Measurements from ENCODE around the gene OPTC.
"Not testable (repeated sequence)": the region's sequence is repeated elsewhere in the genome, so short reads cannot be mapped to it uniquely, and the experiment has no call there.

DNA sequence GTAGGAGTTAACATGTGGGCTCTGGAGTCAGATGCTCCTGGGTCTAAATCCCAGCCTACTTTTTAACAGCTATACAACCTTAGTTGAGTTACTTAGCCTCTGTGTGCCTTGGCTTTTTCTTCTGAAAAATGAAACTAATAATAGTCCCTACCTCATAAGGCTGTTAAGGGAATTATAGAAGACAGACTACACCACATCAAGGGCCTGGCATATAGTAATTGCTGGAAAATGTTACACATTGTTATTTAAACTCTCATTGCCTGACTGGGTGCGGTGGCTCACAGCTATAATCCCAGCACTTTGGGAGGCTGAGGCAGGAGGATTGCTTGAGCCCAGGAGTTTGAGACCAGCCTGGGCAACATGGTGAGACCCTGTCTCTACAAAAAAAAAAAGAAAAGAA lies 46.4 kb upstream of the OPTC start:
- TF ChIP-seq, protein P1, sequence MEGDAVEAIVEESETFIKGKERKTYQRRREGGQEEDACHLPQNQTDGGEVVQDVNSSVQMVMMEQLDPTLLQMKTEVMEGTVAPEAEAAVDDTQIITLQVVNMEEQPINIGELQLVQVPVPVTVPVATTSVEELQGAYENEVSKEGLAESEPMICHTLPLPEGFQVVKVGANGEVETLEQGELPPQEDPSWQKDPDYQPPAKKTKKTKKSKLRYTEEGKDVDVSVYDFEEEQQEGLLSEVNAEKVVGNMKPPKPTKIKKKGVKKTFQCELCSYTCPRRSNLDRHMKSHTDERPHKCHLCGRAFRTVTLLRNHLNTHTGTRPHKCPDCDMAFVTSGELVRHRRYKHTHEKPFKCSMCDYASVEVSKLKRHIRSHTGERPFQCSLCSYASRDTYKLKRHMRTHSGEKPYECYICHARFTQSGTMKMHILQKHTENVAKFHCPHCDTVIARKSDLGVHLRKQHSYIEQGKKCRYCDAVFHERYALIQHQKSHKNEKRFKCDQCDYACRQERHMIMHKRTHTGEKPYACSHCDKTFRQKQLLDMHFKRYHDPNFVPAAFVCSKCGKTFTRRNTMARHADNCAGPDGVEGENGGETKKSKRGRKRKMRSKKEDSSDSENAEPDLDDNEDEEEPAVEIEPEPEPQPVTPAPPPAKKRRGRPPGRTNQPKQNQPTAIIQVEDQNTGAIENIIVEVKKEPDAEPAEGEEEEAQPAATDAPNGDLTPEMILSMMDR (IDR thresholded peaks at IDR 0.05), result not testable (repeated sequence)
- not testable (repeated sequence) for TF ChIP-seq POLR2A (IDR thresholded peaks at IDR 0.05)
- TF ChIP-seq EP300 (IDR thresholded peaks at IDR 0.05), result peak; percentile 20 to 83 (median 53)

Measured in sigmoid colon (tissue), 4 donors.